ENCODE data around the gene EMP3.

The EMP3 gene

GRCh38 chr19:48330012-48330681, 4.8 kb downstream of the EMP3 start:
- Histone ChIP-seq H3K18ac (ENCODE audit: low read length) (peak overlapping the region; percentile 86), H3K79me1 (ENCODE audit: low read length) (no peaks in the 10 kb centered on the region), H3K4me3 (ENCODE audit: low read length) (peak overlapping the region; percentile 29), H3K23ac (ENCODE audit: low read length) (no peak overlapping the region), H2BK15ac (replicated peaks; ENCODE audit: low read depth) (no peak overlapping the region), H3K56ac (ENCODE audit: low read length) (peak overlapping the region; percentile 91), H3K27me3 (ENCODE audit: insufficient read depth, low read length, poor library complexity) (no peaks in the 10 kb centered on the region), H4K5ac (ENCODE audit: low read length) (no peak overlapping the region), H2BK5ac (ENCODE audit: low read length) (no peak overlapping the region), H2BK120ac (ENCODE audit: low read depth, low read length) (no peak overlapping the region), H3K4me1 (ENCODE audit: control insufficient read depth, low read depth, low read length) (peaks cover 4% of the 10 kb centered on the region), H3K4me2 (ENCODE audit: low read length) (peak overlapping the region; percentile 64), H2AK5ac (ENCODE audit: low read length) (no peak overlapping the region), H3K27ac (ENCODE audit: low read depth, low read length) (peak overlapping the region; percentile 61), H3K79me2 (ENCODE audit: control insufficient read depth, insufficient read depth, low read length) (no peaks in the 10 kb centered on the region), H4K8ac (ENCODE audit: low read depth, low read length) (no peak overlapping the region), H3K9ac (ENCODE audit: low read length) (peak overlapping the region; percentile 74), H3K36me3 (ENCODE audit: control insufficient read depth, insufficient read depth, low read length) (no peaks in the 10 kb centered on the region), H3K4ac (ENCODE audit: low read depth, low read length) (peak overlapping the region; percentile 77)
- WGBS (ENCODE audit: extremely low coverage, insufficient coverage, low lambda C conversion rate) = no CpG with 5 or more reads among the region's 41 CpGs
- peak; percentile 98 for DNase-seq

- H3K4me2 ChIP-seq (ENCODE audit: low read length) = peak overlapping the region; percentile 54
- no peak for DNase-seq
- no peaks in the 10 kb centered on the region for H3K79me1 ChIP-seq (ENCODE audit: low read length)
- no peak overlapping the region for H4K8ac ChIP-seq (ENCODE audit: low read depth, low read length)
- peak overlapping the region; percentile 65 for H3K9ac ChIP-seq (ENCODE audit: low read length)
- H3K79me2 ChIP-seq (ENCODE audit: control insufficient read depth, insufficient read depth, low read length) = no peaks in the 10 kb centered on the region
- no peak overlapping the region for H3K27ac ChIP-seq (ENCODE audit: low read depth, low read length)
- H3K4me1 ChIP-seq (ENCODE audit: control insufficient read depth, low read depth, low read length) = peaks cover 4% of the 10 kb centered on the region
- no peak overlapping the region for H2BK5ac ChIP-seq (ENCODE audit: low read length)
- no peaks in the 10 kb centered on the region for H3K36me3 ChIP-seq (ENCODE audit: control insufficient read depth, insufficient read depth, low read length)
- no peak overlapping the region for H2AK5ac ChIP-seq (ENCODE audit: low read length)
- no CpG with 5 or more reads among the region's 6 CpGs for WGBS (ENCODE audit: extremely low coverage, insufficient coverage, low lambda C conversion rate)
- H3K56ac ChIP-seq (ENCODE audit: low read length) = peak overlapping the region; percentile 65
- no peak overlapping the region for H3K4me3 ChIP-seq (ENCODE audit: low read length)
- no peak overlapping the region for H3K23ac ChIP-seq (ENCODE audit: low read length)
- no peak overlapping the region for H3K4ac ChIP-seq (ENCODE audit: low read depth, low read length)
- H2BK120ac ChIP-seq (ENCODE audit: low read depth, low read length) = no peak overlapping the region
- no peak overlapping the region for H4K5ac ChIP-seq (ENCODE audit: low read length)
- no peaks in the 10 kb centered on the region for H3K27me3 ChIP-seq (ENCODE audit: insufficient read depth, low read length, poor library complexity)
- H2BK15ac ChIP-seq (replicated peaks; ENCODE audit: low read depth) = no peak overlapping the region
- no peak overlapping the region for H3K18ac ChIP-seq (ENCODE audit: low read length)
These were observed 7.0 kb downstream of the EMP3 start for GRCh38 chr19:48332351-48332661.

- no peaks in the 10 kb centered on the region for H3K79me2 ChIP-seq (ENCODE audit: control insufficient read depth, insufficient read depth, low read length)
- no peak overlapping the region for H3K27ac ChIP-seq (ENCODE audit: low read depth, low read length)
These were observed 7.5 kb downstream of the EMP3 start for GRCh38 chr19:48332662-48333466.

DNA sequence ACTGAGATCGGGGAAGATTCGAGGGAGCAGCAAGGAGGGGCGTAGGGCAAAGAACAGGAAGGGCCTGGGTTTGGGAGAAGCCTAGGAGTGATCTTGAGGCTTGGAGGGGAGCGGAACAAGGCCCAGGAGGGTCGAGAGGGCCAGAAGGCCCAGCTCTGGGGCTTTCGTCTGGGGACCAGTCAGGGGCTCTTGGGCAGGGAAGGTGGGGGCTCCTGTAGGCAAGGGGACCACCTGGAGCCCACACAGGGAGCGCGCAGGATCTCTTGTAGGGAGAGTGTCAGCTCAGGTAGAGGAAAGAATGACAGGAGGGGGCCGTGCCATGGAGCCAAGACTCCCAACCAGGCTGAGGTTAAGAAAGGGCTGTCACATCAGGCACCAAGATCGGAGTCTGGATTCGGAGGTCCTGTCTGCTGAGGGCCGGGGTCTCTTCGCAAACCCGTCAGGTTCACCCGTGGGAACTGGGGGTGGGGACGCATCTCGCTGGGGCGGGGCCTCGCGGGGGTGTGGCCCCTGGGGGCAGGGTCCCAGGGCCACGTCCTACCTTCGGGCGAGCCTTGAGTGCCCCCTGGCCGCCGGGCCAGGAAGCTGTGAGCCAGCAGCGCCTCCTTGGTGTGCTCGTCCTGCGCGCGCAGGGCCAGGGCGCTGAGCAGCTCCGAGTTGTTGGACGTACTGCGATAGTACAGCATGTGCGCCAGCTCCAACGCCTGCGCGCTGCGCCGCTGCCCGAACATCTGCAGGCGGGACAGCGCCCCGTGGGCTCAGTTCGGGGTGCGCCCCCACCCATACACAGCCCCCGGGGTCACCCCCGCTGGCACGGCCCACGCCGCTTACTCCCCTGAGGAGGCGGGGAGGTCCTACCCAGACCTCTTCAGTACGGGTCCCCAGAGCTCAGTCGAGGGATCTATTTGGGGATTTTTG, 8.4 kb downstream of the EMP3 start:
- no CpG with 5 or more reads among the region's 54 CpGs for WGBS (ENCODE audit: extremely low coverage, insufficient coverage, low lambda C conversion rate)
- DNase-seq = peak; percentile 95
- H3K9ac ChIP-seq (ENCODE audit: low read length) = peak overlapping the region; percentile 85
- no peak overlapping the region for H2BK120ac ChIP-seq (ENCODE audit: low read depth, low read length)
- no peak overlapping the region for H3K18ac ChIP-seq (ENCODE audit: low read length)
- no peak overlapping the region for H2BK15ac ChIP-seq (replicated peaks; ENCODE audit: low read depth)
- H3K23ac ChIP-seq (ENCODE audit: low read length) = no peak overlapping the region
- H3K36me3 ChIP-seq (ENCODE audit: control insufficient read depth, insufficient read depth, low read length) = no peaks in the 10 kb centered on the region
- no peak overlapping the region for H4K8ac ChIP-seq (ENCODE audit: low read depth, low read length)
- no peak overlapping the region for H2AK5ac ChIP-seq (ENCODE audit: low read length)
- peak overlapping the region; percentile 81 for H3K4me2 ChIP-seq (ENCODE audit: low read length)
- H3K4me1 ChIP-seq (ENCODE audit: control insufficient read depth, low read depth, low read length) = peaks cover 4% of the 10 kb centered on the region
- H4K5ac ChIP-seq (ENCODE audit: low read length) = no peak overlapping the region
- no peaks in the 10 kb centered on the region for H3K79me2 ChIP-seq (ENCODE audit: control insufficient read depth, insufficient read depth, low read length)
- peak overlapping the region; percentile 97 for H3K56ac ChIP-seq (ENCODE audit: low read length)
- no peaks in the 10 kb centered on the region for H3K27me3 ChIP-seq (ENCODE audit: insufficient read depth, low read length, poor library complexity)
- H2BK5ac ChIP-seq (ENCODE audit: low read length) = no peak overlapping the region
- H3K4me3 ChIP-seq (ENCODE audit: low read length) = no peak overlapping the region
- no peak overlapping the region for H3K27ac ChIP-seq (ENCODE audit: low read depth, low read length)
- no peaks in the 10 kb centered on the region for H3K79me1 ChIP-seq (ENCODE audit: low read length)
- H3K4ac ChIP-seq (ENCODE audit: low read depth, low read length) = no peak overlapping the region

More at GRCh38 chr19:48332662-48333466, 7.5 kb downstream of the EMP3 start:
- no peak overlapping the region for H3K4me3 ChIP-seq (ENCODE audit: low read length)
- H3K18ac ChIP-seq (ENCODE audit: low read length) = no peak overlapping the region
- H3K27me3 ChIP-seq (ENCODE audit: insufficient read depth, low read length, poor library complexity) = no peaks in the 10 kb centered on the region
- no peak overlapping the region for H3K4ac ChIP-seq (ENCODE audit: low read depth, low read length)
- no peak overlapping the region for H4K8ac ChIP-seq (ENCODE audit: low read depth, low read length)
- no CpG with 5 or more reads among the region's 25 CpGs for WGBS (ENCODE audit: extremely low coverage, insufficient coverage, low lambda C conversion rate)
- peak overlapping the region; percentile 74 for H3K4me2 ChIP-seq (ENCODE audit: low read length)
- H4K5ac ChIP-seq (ENCODE audit: low read length) = no peak overlapping the region
- peak overlapping the region; percentile 65 for H3K56ac ChIP-seq (ENCODE audit: low read length)
- no peak overlapping the region for H2BK15ac ChIP-seq (replicated peaks; ENCODE audit: low read depth)
- no peak overlapping the region for H2AK5ac ChIP-seq (ENCODE audit: low read length)
- peak overlapping the region; percentile 65 for H3K9ac ChIP-seq (ENCODE audit: low read length)
- H3K79me1 ChIP-seq (ENCODE audit: low read length) = no peaks in the 10 kb centered on the region
- no peak overlapping the region for H2BK5ac ChIP-seq (ENCODE audit: low read length)
- DNase-seq = peak; percentile 97
- no peaks in the 10 kb centered on the region for H3K36me3 ChIP-seq (ENCODE audit: control insufficient read depth, insufficient read depth, low read length)
- H3K23ac ChIP-seq (ENCODE audit: low read length) = no peak overlapping the region
- H2BK120ac ChIP-seq (ENCODE audit: low read depth, low read length) = no peak overlapping the region
- H3K4me1 ChIP-seq (ENCODE audit: control insufficient read depth, low read depth, low read length) = peaks cover 4% of the 10 kb centered on the region

DNA sequence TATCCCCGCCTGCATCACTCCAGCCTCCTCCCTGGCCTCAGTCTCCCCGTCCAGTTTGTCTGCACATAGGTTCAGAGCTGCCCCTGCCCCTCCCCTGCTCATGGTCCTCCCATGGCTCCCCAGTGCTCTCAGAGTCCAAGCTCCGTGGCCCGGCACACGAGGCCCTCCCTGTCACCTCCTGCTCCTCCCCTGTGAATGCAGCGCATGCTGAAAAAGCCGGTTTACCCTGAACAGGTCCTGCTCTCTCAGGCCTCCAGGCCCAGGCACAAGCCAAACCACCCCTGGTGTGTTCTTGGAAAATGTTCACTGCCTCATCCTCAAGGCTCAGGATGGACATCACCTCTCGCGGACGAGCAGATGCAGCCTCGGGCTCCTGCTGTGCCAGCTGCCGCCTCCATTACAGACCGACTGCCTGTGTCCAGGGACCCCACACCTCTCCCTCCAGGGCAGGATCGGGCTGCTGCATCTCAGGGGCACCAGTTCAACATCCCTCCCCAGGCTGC, 13.0 kb downstream of the EMP3 start:
- no peak overlapping the region for H2BK15ac ChIP-seq (replicated peaks; ENCODE audit: low read depth)
- no peak overlapping the region for H3K4me2 ChIP-seq (ENCODE audit: low read length)
- H3K4me1 ChIP-seq (ENCODE audit: control insufficient read depth, low read depth, low read length) = peaks cover 2% of the 10 kb centered on the region
- no peak overlapping the region for H2BK120ac ChIP-seq (ENCODE audit: low read depth, low read length)
- no peak overlapping the region for H4K5ac ChIP-seq (ENCODE audit: low read length)
- no peak overlapping the region for H3K23ac ChIP-seq (ENCODE audit: low read length)
- WGBS (ENCODE audit: extremely low coverage, insufficient coverage, low lambda C conversion rate) = no CpG with 5 or more reads among the region's 14 CpGs
- no peak overlapping the region for H2BK5ac ChIP-seq (ENCODE audit: low read length)
- H4K8ac ChIP-seq (ENCODE audit: low read depth, low read length) = no peak overlapping the region
- H3K27me3 ChIP-seq (ENCODE audit: insufficient read depth, low read length, poor library complexity) = no peaks in the 10 kb centered on the region
- H3K36me3 ChIP-seq (ENCODE audit: control insufficient read depth, insufficient read depth, low read length) = no peaks in the 10 kb centered on the region
- H3K79me2 ChIP-seq (ENCODE audit: control insufficient read depth, insufficient read depth, low read length) = no peaks in the 10 kb centered on the region
- no peak overlapping the region for H3K9ac ChIP-seq (ENCODE audit: low read length)
- no peak overlapping the region for H3K27ac ChIP-seq (ENCODE audit: low read depth, low read length)
- no peak overlapping the region for H3K4me3 ChIP-seq (ENCODE audit: low read length)
- no peak overlapping the region for H3K18ac ChIP-seq (ENCODE audit: low read length)
- H2AK5ac ChIP-seq (ENCODE audit: low read length) = no peak overlapping the region
- H3K4ac ChIP-seq (ENCODE audit: low read depth, low read length) = no peak overlapping the region
- H3K79me1 ChIP-seq (ENCODE audit: low read length) = no peaks in the 10 kb centered on the region
- no peak overlapping the region for H3K56ac ChIP-seq (ENCODE audit: low read length)
- DNase-seq = no peak
